GM12878 (cell line): ENCODE measurements around the gene SCAMP4. TPM values are rescaled to one million over a fixed set of nuclear protein-coding genes. Genes with fewer than 3 reads are reported as not detected.

Experiments
- CBFB ChIP-seq: IDR thresholded peaks from 2 replicates; pipeline ENCODE4 v1.6.1; 2016; ENCODE audit warnings: antibody characterized with exemption, low read depth
- E2F4 ChIP-seq: IDR thresholded peaks from 2 replicates; pipeline ENCODE4 v1.6.1; 2012; ENCODE audit warnings: low read depth, low read length, improper control_type of control experiment
- E4F1 ChIP-seq: fragments of 450-650 bp; IDR thresholded peaks from 2 replicates; pipeline ENCODE4 v1.6.1; 2018; ENCODE audit warnings: borderline replicate concordance, mild to moderate bottlenecking; ENCODE audit not compliant: partially characterized antibody
- GABPA ChIP-seq: IDR thresholded peaks from 2 replicates; pipeline ENCODE4 v1.6.1; 2014; ENCODE audit warnings: antibody characterized with exemption, low read depth, mild to moderate bottlenecking, inconsistent platforms
- HDGF ChIP-seq: fragments of 450-650 bp; IDR thresholded peaks from 2 replicates; pipeline ENCODE4 v1.6.1; 2016; ENCODE audit warnings: antibody characterized with exemption
- IKZF2 ChIP-seq, 2 experiments: fragments of 450-650 bp; IDR thresholded peaks; 2 replicates each; pipeline ENCODE4 v1.6.1; 2017; ENCODE audit warnings: mild to moderate bottlenecking in 2 of 2, moderate library complexity in 2 of 2
- RAD51 ChIP-seq: fragments of 450-650 bp; IDR thresholded peaks from 2 replicates; pipeline ENCODE4 v1.6.1; 2016; ENCODE audit warnings: moderate library complexity, mild to moderate bottlenecking, inconsistent platforms
- RCOR1 ChIP-seq: conservative IDR thresholded peaks from 2 replicates; pipeline ENCODE4 v1.6.1; 2012; ENCODE audit warnings: low read depth, low read length, improper control_type of control experiment
- REST ChIP-seq: IDR thresholded peaks from 2 replicates; pipeline ENCODE4 v1.6.1; 2012; ENCODE audit warnings: mild to moderate bottlenecking, low read depth, low read length
- RUNX3 ChIP-seq: IDR thresholded peaks from 2 replicates; pipeline ENCODE4 v1.6.1; 2012; ENCODE audit warnings: low read length, inconsistent platforms
- SMARCA5 ChIP-seq: fragments of 450-650 bp; IDR thresholded peaks from 2 replicates; pipeline ENCODE4 v1.6.1; 2017; ENCODE audit warnings: mild to moderate bottlenecking
- USF1 ChIP-seq: IDR thresholded peaks from 2 replicates; pipeline ENCODE4 v1.6.1; 2011; ENCODE audit warnings: borderline replicate concordance, low read depth, mild to moderate bottlenecking, moderate library complexity, mixed read lengths, low read length; ENCODE audit not compliant: insufficient read depth; ENCODE audit errors: extremely low read length
- WRNIP1 ChIP-seq: IDR thresholded peaks from 2 replicates; pipeline ENCODE4 v1.6.1; 2011; ENCODE audit warnings: low read depth, low read length, improper control_type of control experiment, borderline replicate concordance
- ZBTB40 ChIP-seq: fragments of 450-650 bp; IDR thresholded peaks from 2 replicates; pipeline ENCODE4 v1.6.1; 2016; ENCODE audit warnings: mild to moderate bottlenecking, moderate library complexity, borderline replicate concordance
- ZNF217 ChIP-seq: fragments of 450-650 bp; IDR thresholded peaks from 2 replicates; pipeline ENCODE4 v1.6.1; 2017; ENCODE audit warnings: antibody characterized with exemption, mild to moderate bottlenecking
- ZSCAN29 ChIP-seq: fragments of 450-650 bp; IDR thresholded peaks from 2 replicates; pipeline ENCODE4 v1.6.1; 2017; ENCODE audit warnings: mild to moderate bottlenecking, moderate library complexity
- polyA plus RNA-seq, 11 experiments: library from polyadenylated mRNA; depleted of rRNA in 4 of 11; unstranded in 6 of 11; stranded (reverse) in 5 of 11; fragments of >200 nt; fragmentation: Nextera tagmentation in 4 of 11; fragmentation: Illumina TruSeq in 1 of 11; extraction: Ambion mirVana in 4 of 11; extraction: Trizol in 1 of 11; gene quantifications; 1 replicate in 1 of 11; 2 replicates in 10 of 11; pipeline versions ENCODE4 v1.2.1 to v1.2.3, GENCODE V29; 2011 to 2016; ENCODE audit warnings: inconsistent platforms in 2 of 11, missing spikeins in 2 of 11, low read depth in 1 of 11
- total RNA-seq, 4 experiments: library from RNA; depleted of rRNA in 3 of 4; stranded (reverse); fragments of >200 nt in 3 of 4; fragmentation: Illumina TruSeq in 1 of 4; extraction: Trizol in 1 of 4; gene quantifications; 2 replicates each; pipeline versions ENCODE4 v1.2.1 to v1.2.3, GENCODE V29; 2013 to 2021

The SCAMP4 gene
- total and polyA plus RNA-seq, 10 of the 15 experiments (the other 5 are each of a cell fraction or from before 2014, with no cell fraction given), result 0.63 to 34.7 (median 12.8) TPM

- peak; percentile 73; the same call in 1 of the 2 replicates for TF ChIP-seq ZBTB40
- 0 out of 2 replicates have a peak, but pooled peaks have one; percentile 48 for TF ChIP-seq ZNF217
- TF ChIP-seq USF1, result peak; percentile 93
- peak; percentile 94 for TF ChIP-seq SMARCA5
- TF ChIP-seq GABPA, result peak; percentile 79
- TF ChIP-seq CBFB, result peak; percentile 96
- peak; percentile 79 for TF ChIP-seq RUNX3
- peak; percentile 95 for TF ChIP-seq HDGF
- peak; percentile 59; the same call in 1 of the 2 replicates for TF ChIP-seq E2F4
- TF ChIP-seq REST, result no peak
- 0 out of 2 replicates have a peak, but pooled peaks have one; percentile 18 for TF ChIP-seq ZSCAN29
- TF ChIP-seq IKZF2 (IDR thresholded peaks at IDR 0.05), result peak in 1 of 2 experiments; percentile 32; a peak in 1 of 4 replicates
- TF ChIP-seq RCOR1, result no peak
- TF ChIP-seq E4F1, result no peak
- TF ChIP-seq RAD51, result peak; percentile 83
- no peak for TF ChIP-seq WRNIP1
Measured at GRCh38 chr19:1905110-1905862, at the start of gene SCAMP4, which contains the start of gene ADAT3 (continued).
